NCI-H2196 treated with DMSO at 0.1 percent for 48 hours (cell line): ENCODE data around the gene WDR86.

Experiments
- DNase-seq: peaks from one replicate; lab custom pipeline; 2025; ENCODE audit not compliant: unreplicated experiment; lab: John Stamatoyannopoulos, UW

Gene WDR86

DNA sequence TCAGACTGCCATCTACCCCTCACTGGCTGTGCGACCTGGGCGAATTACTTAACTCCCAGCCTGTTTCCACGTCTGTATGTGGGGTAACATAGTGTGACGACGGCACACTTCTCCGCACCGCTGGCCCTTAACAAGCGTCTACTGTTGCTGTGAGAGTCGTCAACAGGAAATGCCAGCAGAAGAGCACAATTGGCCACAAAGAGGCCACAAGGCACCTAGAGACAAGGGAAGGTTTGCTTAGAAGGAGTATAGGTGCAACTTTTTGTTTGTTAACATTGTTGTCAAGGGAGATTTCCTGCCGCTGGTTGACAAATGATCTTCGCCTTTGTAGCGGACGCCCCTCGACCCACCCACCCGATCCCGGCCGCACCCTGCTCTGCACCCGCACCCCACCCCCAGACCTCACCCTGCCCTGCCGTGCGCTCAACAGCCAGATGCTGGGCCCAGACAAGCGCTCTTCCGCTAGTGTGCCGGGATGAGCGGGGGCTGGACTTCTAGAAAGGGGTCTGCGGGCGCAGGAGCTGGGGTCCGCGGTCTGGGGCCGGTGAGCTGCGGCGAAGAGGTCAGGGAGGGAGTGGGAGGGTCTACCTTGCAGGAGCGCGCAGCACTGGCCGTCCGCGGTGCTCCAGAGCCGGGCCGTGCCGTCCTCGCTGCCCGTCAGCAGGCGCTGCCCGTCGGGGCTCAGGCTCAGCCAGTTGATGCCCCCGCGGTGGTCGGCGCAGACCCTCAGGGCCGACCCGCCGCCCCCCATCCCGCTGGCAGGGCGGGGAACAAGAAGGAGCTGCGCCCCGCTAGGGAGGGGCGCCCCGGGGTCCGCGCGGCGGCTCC is 785 bp downstream of the WDR86 start:
- no peak for DNase-seq

DNA sequence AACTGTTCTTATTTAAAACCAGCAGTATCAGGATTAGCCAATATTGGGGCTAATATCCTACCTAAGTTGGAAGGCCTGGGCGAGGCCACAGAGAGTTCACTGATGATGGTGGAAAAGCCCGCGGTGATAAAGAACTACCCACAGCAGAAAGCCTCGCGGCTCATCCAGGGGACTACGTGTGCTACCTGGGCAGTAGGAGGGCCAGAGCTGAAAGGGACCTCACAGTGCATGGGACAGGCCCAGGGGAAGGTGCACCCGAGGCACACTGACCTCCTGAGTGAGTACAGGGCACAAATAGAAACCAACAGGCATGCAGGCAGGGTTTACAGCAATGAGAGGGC is 1.4 kb downstream of the WDR86 start:
- DNase-seq = no peak

DNA sequence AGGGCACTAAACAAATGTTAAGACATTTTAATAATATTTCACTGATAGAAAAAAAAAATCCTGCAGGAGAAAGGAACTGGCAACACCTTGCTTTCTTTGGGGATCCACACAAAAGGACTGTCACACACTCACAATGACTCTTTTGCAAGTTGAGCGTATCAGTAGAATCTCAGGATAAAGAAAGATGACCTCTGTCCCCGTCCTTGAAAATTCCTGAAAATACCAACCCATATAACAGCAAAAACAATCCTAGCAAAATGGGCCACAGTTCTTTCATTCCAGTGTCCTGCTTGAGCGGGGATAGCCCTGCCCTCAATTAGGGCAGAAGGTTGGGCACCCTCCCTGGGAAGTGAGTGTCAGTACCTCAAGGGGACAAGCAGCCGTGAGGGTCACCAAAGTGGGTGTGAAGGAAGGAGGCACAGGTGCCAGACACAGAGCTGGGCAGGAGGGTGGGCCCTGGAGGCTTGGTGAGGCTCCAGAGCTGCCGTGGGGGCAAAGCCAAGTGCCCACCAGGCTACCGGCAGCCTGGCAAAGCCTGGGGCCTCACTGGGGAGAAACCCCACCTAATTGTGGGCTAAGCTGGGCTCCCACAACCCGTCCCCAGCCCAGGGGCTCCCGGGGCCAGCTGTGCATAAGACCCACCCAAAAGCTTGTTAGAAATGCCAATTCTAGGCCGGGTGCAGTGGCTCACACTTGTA is 2.8 kb downstream of the WDR86 start:
- no peak for DNase-seq

DNA sequence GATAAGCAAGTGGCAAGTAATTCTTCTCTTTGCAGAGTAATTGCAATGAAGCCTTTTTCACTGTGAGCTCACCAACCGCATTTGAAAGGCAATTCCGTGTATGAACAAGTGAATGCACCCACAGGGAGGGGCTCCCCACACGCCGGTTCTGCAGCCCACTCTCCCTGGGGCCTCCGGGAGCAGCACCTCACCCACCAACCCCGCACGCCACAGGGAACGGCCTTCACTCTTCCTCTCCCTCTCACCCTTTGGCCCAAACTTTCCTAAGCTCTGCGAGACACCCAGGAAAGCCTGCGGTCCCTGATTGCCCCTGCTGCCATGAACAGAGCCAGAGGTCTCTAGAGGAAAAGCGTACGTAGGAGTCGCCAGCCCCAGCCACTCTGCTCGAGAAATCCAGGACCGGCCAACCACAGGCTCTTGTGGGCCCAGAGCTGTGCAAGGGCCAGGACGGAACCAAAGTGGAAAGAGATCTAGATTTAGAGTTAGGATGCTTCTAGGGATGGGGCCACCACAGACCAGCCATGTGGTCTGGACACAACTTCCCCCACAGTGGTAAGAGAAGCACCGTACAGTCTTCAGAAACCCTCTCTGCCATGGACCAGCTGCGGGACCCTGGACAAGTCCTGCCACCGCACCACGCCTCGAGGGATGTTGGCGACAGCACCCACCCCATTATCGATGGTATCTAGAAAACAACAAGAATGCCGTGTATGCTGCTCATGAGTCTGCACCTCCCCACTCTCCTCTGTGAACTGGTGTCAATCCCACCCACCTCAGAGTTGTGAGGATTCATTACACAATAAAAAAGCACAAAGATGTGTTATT is 3.6 kb downstream of the WDR86 start:
- DNase-seq = no peak

DNA sequence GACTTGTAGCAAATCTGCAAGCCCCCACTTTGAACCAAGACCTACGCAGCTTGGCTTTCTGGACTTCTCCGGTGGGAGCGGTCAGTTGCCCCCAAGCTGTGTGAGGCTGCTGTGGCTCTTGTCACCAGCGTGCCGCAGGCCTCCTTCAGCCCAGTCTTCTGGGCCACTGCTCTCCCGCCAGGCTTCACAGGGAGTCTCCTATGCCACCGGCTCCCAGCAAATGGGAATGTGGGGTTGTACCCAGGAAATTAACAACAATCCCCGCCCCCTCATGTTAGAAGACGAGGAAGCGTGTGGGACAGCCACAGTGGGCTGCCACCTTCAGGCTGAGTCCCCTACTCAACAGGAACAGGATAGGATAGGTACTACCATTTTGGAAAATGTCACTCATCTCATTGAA is 4.2 kb downstream of the WDR86 start:
- DNase-seq = no peak

DNA sequence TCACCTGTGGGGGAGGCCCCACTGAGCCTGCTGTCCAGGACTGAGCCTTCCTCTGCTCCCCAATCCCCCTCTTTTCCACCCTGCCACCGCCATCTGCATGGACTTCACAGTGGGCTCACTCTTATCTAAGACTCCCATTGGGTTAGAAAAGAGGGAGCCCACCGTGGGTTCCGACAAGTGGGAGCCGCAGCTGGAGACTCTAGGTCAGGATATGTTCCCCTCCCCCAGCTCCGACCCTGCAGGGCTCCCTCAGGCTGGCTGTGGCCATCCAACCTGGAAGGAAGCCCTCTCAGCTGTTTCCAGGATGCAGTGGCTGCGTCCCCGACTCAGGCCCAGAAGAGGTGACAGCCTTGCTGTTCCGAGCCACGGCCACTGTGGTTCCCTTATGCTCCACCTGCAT is 4.8 kb downstream of the WDR86 start:
- DNase-seq = no peak

DNA sequence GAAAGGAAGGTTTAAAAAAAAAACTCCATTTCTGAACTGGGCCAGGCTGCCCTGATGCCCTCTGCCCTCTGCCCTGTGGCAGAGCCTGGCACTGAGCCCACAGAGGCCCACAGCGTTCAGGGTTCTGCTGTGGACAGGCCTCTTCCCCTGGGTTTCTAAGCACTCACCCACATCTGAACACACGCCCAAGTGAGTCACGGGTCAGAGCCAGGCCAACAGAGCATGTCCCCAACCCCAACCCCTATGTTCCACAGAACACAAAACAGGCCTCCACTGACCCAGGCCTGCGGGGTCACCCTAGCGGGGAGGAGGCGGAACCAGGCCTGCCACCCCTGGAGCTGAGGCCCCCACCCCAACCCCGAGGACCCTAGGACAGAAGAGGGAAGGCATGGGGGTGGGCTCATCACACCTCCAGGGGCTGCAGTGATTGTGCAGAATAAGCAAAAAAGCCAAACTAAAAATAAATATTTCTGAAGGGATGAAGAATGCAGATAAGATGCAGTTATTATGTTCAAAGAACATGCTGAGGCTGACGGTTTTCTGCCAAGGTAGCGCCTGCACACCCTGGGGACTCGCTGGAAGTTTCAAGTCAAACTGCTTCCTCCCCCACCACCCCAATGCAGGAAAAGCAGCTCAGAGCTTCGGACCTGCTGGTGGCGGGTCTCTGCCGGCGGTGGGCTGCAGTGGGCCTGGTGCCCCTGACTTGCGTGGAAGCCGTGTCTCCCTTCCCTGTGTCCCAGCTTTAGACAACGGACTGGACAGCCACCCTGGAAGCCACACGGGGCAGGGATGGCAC is 5.4 kb downstream of the WDR86 start:
- no peak for DNase-seq

DNA sequence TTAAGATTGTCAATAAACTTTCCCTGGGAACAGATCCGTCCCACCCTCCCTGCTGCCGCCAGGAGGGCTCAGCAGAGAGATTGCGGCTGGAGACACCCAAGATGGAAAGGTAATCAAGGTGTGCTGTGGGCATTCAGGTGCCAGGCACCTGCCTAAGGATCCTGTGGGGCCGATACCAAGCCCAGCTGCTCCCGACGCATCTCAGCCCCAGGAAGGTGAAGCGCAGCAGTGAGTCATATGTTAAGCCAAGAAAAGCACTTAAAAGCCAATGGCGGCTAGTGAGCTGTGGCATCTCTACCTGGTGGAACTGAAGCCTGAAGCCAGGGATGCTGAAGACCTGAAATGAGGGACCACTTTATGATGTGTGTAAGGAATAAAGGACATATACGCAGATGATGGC is 6.1 kb downstream of the WDR86 start:
- no peak for DNase-seq

DNA sequence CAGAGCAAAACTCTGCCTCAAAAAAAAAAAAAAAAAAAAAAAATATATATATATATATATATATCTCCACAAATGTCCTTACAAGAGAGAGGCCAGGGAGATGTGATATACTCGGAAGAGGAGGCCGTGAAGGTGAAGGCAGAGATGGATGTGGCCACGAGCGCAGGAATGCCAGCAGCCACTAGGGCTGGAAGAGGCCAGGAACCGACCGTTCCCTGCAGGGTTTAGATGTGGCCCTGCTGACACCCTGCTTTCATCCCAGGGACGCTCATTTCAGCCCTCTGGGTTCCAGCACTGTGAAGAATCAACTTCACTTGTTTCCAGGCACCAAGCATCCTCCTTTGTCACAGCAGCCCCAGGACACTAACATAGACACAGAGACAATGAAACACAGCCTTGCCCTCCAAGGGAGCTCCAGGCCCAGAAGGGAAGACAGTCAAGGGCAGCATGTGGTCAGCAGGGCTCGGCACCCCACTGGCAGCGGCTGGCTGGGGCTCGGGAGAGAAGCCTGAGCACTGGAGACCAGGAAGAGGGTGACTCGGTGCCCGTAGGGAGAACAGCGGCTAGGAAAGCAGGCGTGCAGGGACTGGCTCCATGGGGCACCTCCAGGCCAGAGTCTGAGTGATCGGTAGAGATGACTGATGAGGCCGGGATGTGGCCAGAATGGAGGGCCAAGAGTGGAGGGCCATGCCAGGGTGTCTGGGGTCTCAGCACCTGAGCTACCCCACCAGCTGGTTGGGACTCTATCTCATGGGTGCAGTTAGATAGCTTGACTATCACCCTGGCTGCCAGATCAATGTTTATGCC is 7.6 kb downstream of the WDR86 start:
- DNase-seq = no peak

DNA sequence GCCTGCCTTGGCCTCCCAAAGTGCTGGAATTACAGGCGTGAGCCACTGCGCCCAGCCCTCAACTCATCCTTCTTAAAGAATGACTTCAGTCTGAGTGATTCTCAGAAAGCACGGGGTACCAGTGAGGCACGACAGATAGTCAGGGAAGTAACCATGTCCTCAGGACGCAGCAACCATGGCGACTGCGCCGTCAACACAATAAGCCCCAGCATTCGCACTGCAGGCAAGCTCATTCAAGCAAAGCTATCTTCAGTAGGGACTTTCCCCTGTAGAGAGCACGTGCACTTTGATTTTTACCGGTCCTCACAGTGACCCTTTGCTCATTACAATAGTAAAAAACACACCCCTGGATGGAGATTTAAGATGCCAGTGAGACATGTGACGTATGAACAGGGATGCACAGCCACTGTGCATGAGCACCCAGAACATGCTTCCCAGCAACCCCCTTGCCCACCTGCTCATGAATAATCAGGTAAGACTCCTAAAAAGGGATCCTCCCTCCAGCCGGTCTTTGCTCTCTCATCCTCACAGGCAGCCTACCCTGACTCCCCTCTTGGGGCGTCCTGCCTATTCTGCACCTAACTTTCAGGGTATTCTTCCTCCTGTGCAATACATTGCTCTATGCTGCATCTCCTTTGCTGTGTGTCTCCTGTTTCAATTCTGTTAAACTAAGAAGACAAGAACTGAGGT is 9.1 kb downstream of the WDR86 start:
- DNase-seq = no peak

DNA sequence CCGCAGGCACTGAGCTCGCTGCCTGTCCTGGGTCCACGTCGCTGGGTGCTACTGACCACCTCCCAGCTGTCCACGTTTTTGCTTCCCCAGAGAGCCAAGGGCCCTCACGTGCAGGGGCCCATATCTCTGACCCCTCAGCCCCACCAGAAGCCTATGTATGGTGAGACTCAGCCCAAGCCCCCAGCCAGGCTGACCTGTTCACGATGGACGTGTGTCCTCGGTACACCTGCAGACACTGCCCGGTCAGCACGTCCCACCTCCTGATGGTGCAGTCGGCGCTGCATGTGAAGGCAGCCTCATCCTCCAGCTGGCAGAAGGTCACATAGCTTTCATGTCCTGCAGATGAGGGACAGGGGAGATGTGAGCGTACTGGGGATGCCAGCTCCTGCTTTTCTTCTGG is 9.9 kb downstream of the WDR86 start:
- DNase-seq = no peak

DNA sequence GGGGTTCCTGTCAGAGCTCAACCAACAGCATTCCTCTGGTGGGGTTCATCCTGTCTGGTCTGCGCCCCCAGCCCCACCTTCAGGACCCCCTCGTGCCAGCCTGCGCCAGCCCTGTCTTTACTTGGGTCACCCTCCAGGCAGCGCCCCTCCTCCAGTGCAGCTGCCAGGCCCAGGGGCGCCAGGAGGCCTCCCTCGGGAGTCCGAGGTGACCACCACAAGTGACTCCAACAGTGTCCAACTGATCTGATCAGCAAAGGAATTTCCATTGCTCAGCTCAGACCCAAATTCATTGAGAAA is 10.6 kb downstream of the WDR86 start:
- DNase-seq = no peak

DNA sequence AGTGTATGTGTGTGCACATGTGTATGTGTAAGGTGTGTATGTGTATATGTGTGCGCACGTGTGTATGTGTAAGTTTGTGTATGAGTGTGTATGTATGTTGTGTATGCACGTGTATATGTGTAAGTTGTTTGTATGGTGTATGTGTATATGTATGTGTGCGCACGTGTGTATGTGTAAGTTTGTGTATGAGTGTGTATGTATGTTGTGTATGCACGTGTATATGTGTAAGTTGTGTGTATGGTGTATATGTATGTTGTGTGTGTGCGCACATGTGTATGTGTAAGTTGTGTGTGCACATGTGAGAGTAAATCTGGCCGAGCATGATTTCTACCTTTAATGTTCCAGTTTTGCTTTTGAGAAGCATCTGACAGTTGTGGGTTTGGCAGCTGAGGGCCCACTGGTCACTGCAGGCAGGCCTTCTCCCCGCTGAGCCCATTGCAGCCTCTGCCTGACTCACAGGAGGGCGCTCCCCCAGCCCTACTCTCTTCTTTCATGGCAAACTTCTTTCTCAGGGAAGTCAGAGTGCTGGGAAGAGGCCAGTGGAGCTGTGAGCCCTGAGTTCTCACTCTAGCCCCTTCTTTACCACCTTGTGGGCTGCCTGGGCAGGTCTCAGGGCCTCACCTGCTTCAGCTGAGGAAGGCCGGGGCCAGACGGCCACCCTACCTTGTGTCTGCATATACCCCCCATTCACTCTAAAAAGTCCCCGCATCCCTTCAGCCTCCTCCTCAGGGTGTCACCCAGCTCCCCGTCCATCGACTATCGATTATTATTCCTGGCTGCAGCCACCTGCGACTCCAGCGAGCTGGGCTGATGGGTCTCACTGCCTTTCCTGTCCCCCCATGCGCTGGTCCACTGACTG is 11.2 kb downstream of the WDR86 start:
- no peak for DNase-seq

DNA sequence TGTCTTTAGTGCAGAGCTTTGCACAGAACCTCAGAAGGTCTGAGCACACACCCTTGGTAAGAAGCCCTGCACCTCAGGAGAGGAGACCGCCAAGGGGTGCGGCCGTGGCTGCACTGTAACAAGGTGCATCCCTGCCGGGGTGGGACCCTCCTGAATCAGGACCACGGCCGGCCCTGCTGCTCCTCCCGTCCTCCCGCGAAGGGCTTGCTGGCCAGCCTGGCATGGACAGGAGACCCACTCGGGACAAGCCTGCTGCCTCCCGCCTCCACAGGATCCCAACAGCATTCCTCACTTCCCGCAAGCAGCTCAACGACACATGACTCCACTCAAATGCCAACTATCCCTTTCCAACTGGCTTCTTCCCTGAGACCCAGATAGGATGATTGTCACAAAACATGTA is 12.8 kb downstream of the WDR86 start:
- DNase-seq = no peak

DNA sequence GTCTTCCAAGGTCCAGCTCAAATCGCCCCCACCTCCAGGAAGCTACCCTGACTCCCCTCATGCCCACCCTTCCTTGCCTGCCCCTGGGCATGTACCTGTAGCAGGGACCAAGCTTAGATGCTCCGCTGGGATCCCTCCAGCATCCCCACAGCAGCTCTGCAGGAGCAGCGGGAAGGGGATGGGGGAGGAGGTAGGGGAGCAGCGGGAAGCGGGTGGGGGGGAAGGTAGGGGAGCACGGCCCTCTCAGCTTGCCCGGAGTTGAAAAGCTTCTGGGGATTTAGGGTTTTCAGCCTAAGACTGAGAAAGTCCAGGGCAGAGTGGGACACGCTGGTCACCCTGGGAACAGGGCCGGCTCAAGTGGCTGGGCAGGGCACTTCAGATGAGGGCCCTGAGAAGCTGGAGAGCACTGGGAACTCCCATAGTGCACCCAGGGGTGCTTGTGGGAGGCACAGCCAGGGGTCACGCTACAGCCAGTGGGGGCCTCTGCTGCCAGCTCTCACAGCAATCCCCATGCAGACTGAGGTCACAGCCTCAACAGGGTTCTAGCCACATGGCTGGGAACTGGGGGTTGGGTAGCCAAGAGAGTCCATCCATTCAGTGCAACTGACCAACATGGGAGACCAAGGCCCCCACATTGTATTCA is 13.4 kb downstream of the WDR86 start:
- no peak for DNase-seq

DNA sequence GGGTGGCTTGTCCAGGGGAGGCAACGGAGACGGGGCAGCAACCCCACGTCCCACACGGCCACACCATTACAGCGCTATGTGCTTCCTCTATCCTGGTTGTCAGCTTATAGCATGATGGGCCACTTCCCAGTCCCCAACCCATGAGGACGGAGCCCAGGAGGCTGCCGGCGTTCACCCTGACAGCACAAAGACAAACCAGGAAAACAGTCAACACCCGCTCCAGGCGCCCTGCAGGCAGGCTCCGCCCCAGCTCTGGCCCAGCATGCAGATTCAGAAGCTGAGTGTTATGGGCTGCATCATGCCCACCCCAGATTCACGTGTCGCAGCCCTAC is 14.8 kb downstream of the WDR86 start:
- no peak for DNase-seq

DNA sequence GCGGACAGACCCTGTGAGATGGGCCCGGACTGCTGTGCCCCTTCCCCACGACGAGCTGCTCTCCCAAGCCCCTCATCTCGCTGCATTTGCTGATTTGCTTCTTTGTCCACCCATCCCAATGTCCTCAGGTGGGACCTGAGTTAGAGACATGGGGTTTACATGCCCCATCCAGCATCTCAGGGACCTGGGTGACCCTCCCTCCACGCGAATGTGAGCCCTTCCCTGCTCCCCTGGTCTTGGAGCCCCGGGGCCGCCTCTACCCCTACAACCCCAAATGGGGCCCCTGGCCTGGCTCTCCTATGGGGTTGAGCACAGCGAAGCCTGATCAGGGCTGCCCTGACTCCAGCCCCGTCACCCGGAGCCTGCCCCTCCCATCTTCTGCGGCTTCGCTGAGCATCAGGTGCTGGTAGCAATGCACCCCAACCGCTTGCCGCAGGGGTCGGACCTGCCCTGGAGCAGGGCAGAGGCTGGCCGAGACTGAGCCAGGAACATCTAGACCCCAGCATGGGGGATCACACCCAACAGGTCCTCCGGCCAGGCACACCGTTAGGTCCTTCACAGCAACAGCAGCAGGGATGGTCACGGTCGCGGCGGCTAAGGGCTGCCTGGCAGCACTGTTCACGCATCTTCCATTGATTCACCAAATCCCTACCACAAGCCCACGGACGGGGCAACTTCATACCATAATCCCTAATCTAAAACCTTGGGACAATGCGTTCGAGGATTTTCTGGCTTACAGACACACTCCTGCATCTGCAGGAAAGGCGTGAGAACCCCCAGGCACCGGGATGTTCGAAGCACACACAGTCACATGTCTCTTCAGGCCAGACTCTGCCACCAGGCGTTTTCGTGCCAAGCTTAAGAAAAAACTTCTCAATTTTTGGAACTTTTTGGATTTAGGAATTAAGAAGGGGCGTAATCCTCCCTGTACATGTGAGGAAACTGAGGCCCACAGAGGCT is 15.5 kb downstream of the WDR86 start:
- DNase-seq = no peak
